ENCODE data around the gene ADAM17. TPM values are rescaled to one million over a fixed set of nuclear protein-coding genes. Genes with fewer than 3 reads are reported as not detected.
A peak's percentile ranks its signal among the peaks of the same experiment; 100 is the strongest.
"Not testable (repeated sequence)": the region's sequence is repeated elsewhere in the genome, so short reads cannot be mapped to it uniquely, and the experiment has no call there.

ADAM17 gene
- total RNA-seq = 24.3 and 28.1 TPM in 2 replicates

- no peak for DNase-seq (ENCODE audit: low read depth)
- TF ChIP-seq CTCF (conservative IDR thresholded peaks at IDR 0.05; ENCODE audit: low read depth, low read length) = peak; percentile 58
- H3K4me3 ChIP-seq (ENCODE audit: low read depth, low read length) = peak within 1 kb of the TSS; percentile 81
Measured at GRCh38 chr2:9555297-9556120, at the start of gene ADAM17. Gene ADAM17 (minus strand): TSS chr2:9555830. CDS start chr2:9555605, 225 bp downstream.

GRCh38 chr2:9602412-9602811 is 46.8 kb upstream of the ADAM17 start:
- DNase-seq (ENCODE audit: low read depth) = no peak
- H3K4me3 ChIP-seq (ENCODE audit: low read depth, low read length) = no peak overlapping the region
- TF ChIP-seq CTCF (conservative IDR thresholded peaks at IDR 0.05; ENCODE audit: low read depth, low read length) = no peak

GRCh38 chr2:9601397-9601796 is 45.8 kb upstream of the ADAM17 start:
- TF ChIP-seq CTCF (conservative IDR thresholded peaks at IDR 0.05; ENCODE audit: low read depth, low read length) = no peak
- no peak overlapping the region for H3K4me3 ChIP-seq (ENCODE audit: low read depth, low read length)
- no peak for DNase-seq (ENCODE audit: low read depth)

GRCh38 chr2:9599430-9599829 is 43.8 kb upstream of the ADAM17 start:
- DNase-seq (ENCODE audit: low read depth) = no peak

GRCh38 chr2:9596621-9597311 is 41.1 kb upstream of the ADAM17 start:
- no peak overlapping the region for H3K4me3 ChIP-seq (ENCODE audit: low read depth, low read length)
- no peak for TF ChIP-seq CTCF (conservative IDR thresholded peaks at IDR 0.05; ENCODE audit: low read depth, low read length)
- DNase-seq (ENCODE audit: low read depth) = no peak

More at GRCh38 chr2:9599430-9599829, 43.8 kb upstream of the ADAM17 start:
- H3K4me3 ChIP-seq (ENCODE audit: low read depth, low read length) = no peak overlapping the region
- TF ChIP-seq CTCF (conservative IDR thresholded peaks at IDR 0.05; ENCODE audit: low read depth, low read length) = no peak

GRCh38 chr2:9595746-9596145 is 40.1 kb upstream of the ADAM17 start:
- no peak for DNase-seq (ENCODE audit: low read depth)
- no peak overlapping the region for H3K4me3 ChIP-seq (ENCODE audit: low read depth, low read length)
- TF ChIP-seq CTCF (conservative IDR thresholded peaks at IDR 0.05; ENCODE audit: low read depth, low read length) = no peak

- DNase-seq (ENCODE audit: low read depth) = peak; percentile 25
Measured at GRCh38 chr2:9595256-9595655, 39.6 kb upstream of the ADAM17 start.

More at GRCh38 chr2:9595256-9595655, 39.6 kb upstream of the ADAM17 start:
- H3K4me3 ChIP-seq (ENCODE audit: low read depth, low read length) = not testable (repeated sequence)
